GM23338 (cell line): ENCODE measurements around the gene PKP3. TPM values are rescaled to one million over a fixed set of nuclear protein-coding genes. Genes with fewer than 3 reads are reported as not detected.

Experiments
- ATAC-seq: fragments of 200-7000 bp; cut with Tn5 transposase; 3 replicates; pipeline ENCODE4 v1.9.1; 2020
- DNase-seq: peaks from one replicate; pipeline ENCODE4 v3.0.0-alpha.2; 2015; ENCODE audit warnings: low spot score
- H2AFZ ChIP-seq: fragments of 200-600 bp; sonication (generic); 2 replicates; pipeline ENCODE4 v1.8.0; 2016; ENCODE audit warnings: antibody characterized with exemption, mild to moderate bottlenecking, moderate library complexity
- H3F3A ChIP-seq: fragments of 200-600 bp; sonication (generic); replicated peaks from 2 replicates; pipeline ENCODE4 v1.8.0; 2017; ENCODE audit warnings: antibody characterized with exemption, mixed run types, low read depth
- H3K27ac ChIP-seq: fragments of 200-600 bp; sonication (generic); 2 replicates; pipeline ENCODE4 v1.6.1; 2016; ENCODE audit warnings: low read depth
- H3K27me3 ChIP-seq: fragments of 200-600 bp; sonication (generic); 2 replicates; pipeline ENCODE4 v1.8.0; 2016; ENCODE audit warnings: mild to moderate bottlenecking, mixed run types, moderate library complexity; ENCODE audit not compliant: insufficient read depth
- H3K36me3 ChIP-seq: fragments of 200-600 bp; sonication (generic); 2 replicates; pipeline ENCODE4 v1.8.0; 2016; ENCODE audit warnings: mild to moderate bottlenecking; ENCODE audit not compliant: insufficient read depth
- H3K4me1 ChIP-seq: fragments of 200-600 bp; sonication (generic); 2 replicates; pipeline ENCODE4 v1.8.0; 2016; ENCODE audit warnings: mild to moderate bottlenecking, moderate library complexity; ENCODE audit not compliant: insufficient read depth
- H3K4me2 ChIP-seq: fragments of 200-600 bp; sonication (generic); 2 replicates; pipeline ENCODE4 v1.7.1; 2017; ENCODE audit warnings: mixed run types
- H3K4me3 ChIP-seq: fragments of 200-600 bp; sonication (generic); 2 replicates; pipeline ENCODE4 v1.6.1; 2016; ENCODE audit warnings: mixed run types
- H3K79me2 ChIP-seq: fragments of 200-600 bp; sonication (generic); replicated peaks from 2 replicates; pipeline ENCODE4 v1.8.0; 2017; ENCODE audit warnings: mild to moderate bottlenecking; ENCODE audit not compliant: insufficient read depth
- H3K9me2 ChIP-seq: fragments of 200-600 bp; sonication (generic); 2 replicates; pipeline ENCODE4 v1.8.0; 2017; ENCODE audit not compliant: insufficient read depth
- H4K20me1 ChIP-seq: fragments of 200-600 bp; sonication (generic); replicated peaks from 2 replicates; pipeline ENCODE4 v1.8.0; 2017; ENCODE audit warnings: mild to moderate bottlenecking; ENCODE audit not compliant: insufficient read depth
- H3K27ac Mint-ChIP-seq: 2 replicates; pipeline ENCODE4 v1.8.0; 2020; ENCODE audit warnings: inconsistent platforms, mild to moderate bottlenecking, moderate library complexity, mixed read lengths
- H3K27me3 Mint-ChIP-seq: 3 replicates; pipeline ENCODE4 v1.8.0; 2022; ENCODE audit warnings: low read depth, mild to moderate bottlenecking, moderate library complexity, mixed read lengths, inconsistent platforms; ENCODE audit not compliant: insufficient read depth, poor library complexity
- H3K36me3 Mint-ChIP-seq: 3 replicates; pipeline ENCODE4 v1.8.0; 2021; ENCODE audit warnings: low read depth, mild to moderate bottlenecking, inconsistent platforms, moderate library complexity, mixed read lengths
- H3K4me1 Mint-ChIP-seq: 3 replicates; pipeline ENCODE4 v1.8.0; 2020; ENCODE audit warnings: mild to moderate bottlenecking, inconsistent platforms, mixed read lengths
- H3K4me3 Mint-ChIP-seq: 3 replicates; pipeline ENCODE4 v1.8.0; 2021; ENCODE audit warnings: moderate library complexity, mild to moderate bottlenecking, inconsistent platforms, mixed read lengths
- H3K9me3 Mint-ChIP-seq: 3 replicates; pipeline ENCODE4 v1.8.0; 2020; ENCODE audit warnings: moderate library complexity, mild to moderate bottlenecking, inconsistent platforms, mixed read lengths
- CREB1 ChIP-seq: fragments of 250-450 bp; sonication (Bioruptor Pico); IDR thresholded peaks from 2 replicates; pipeline ENCODE4 v1.5.0; 2020; ENCODE audit warnings: low read depth, mild to moderate bottlenecking, moderate library complexity
- CTCF ChIP-seq, 2 experiments: fragments of 200-600 bp in 1 of 2; sonication (generic) in 1 of 2; conservative IDR thresholded peaks; 2 replicates each; pipeline versions ENCODE4 v1.5.1 to v1.6.1; 2016 to 2017; ENCODE audit warnings: antibody characterized with exemption in 2 of 2, low read depth in 2 of 2, mild to moderate bottlenecking in 2 of 2, moderate library complexity in 1 of 2
- ETS1 ChIP-seq: IDR thresholded peaks from 2 replicates; pipeline ENCODE4 v1.6.1; 2016; ENCODE audit warnings: antibody characterized with exemption
- EZH2 ChIP-seq: fragments of 200-600 bp; sonication (generic); IDR thresholded peaks from one replicate; pipeline ENCODE4 v1.8.0; 2017; ENCODE audit warnings: antibody characterized with exemption, mild to moderate bottlenecking, low read depth; ENCODE audit not compliant: unreplicated experiment
- EZH2phosphoT487 ChIP-seq: fragments of 200-600 bp; sonication (generic); IDR thresholded peaks from one replicate; pipeline ENCODE4 v1.8.1; 2018; ENCODE audit warnings: antibody characterized with exemption; ENCODE audit not compliant: unreplicated experiment
- JUNB ChIP-seq: IDR thresholded peaks from one replicate; pipeline ENCODE4 v1.6.1; 2016; ENCODE audit warnings: antibody characterized with exemption; ENCODE audit not compliant: unreplicated experiment
- NANOG ChIP-seq: IDR thresholded peaks from 2 replicates; pipeline ENCODE4 v1.6.1; 2016; ENCODE audit warnings: antibody characterized with exemption, borderline replicate concordance
- POLR2AphosphoS5 ChIP-seq: IDR thresholded peaks from 2 replicates; pipeline ENCODE4 v1.6.1; 2016; ENCODE audit warnings: antibody characterized with exemption, low read depth
- REST ChIP-seq: IDR thresholded peaks from one replicate; pipeline ENCODE4 v1.6.1; 2018; ENCODE audit warnings: antibody characterized with exemption; ENCODE audit not compliant: unreplicated experiment
- STAT1 ChIP-seq: IDR thresholded peaks from one replicate; pipeline ENCODE4 v1.6.1; 2016; ENCODE audit warnings: antibody characterized with exemption; ENCODE audit not compliant: unreplicated experiment
- ZNF114 ChIP-seq: fragments of 250-450 bp; sonication (Bioruptor Pico); IDR thresholded peaks from 2 replicates; pipeline ENCODE4 v1.5.0; 2020; ENCODE audit warnings: mild to moderate bottlenecking, moderate library complexity
- ZNF331 ChIP-seq: fragments of 250-450 bp; sonication (Bioruptor Pico); IDR thresholded peaks from 2 replicates; pipeline ENCODE4 v1.5.0; 2020; ENCODE audit warnings: low read depth, mild to moderate bottlenecking, moderate library complexity
- ZNF462 ChIP-seq: fragments of 250-450 bp; sonication (Bioruptor Pico); IDR thresholded peaks from 2 replicates; pipeline ENCODE4 v1.5.0; 2020; ENCODE audit warnings: mild to moderate bottlenecking, moderate library complexity
- polyA plus RNA-seq: library from polyadenylated mRNA; unstranded; fragments of >200 nt; fragmentation: Nextera tagmentation; extraction: Ambion mirVana; gene quantifications from 2 replicates; pipeline ENCODE4 v1.2.1, GENCODE V29; 2016
- total RNA-seq: library from RNA; depleted of rRNA; stranded (reverse); fragments of >200 nt; shearing (Covaris generic); gene quantifications from 2 replicates; pipeline ENCODE4 v1.2.3, GENCODE V29; 2014

The PKP3 gene
- total and polyA plus RNA-seq, 2 experiments from 2014 or later = 7.2 to 23.0 TPM

GRCh38 chr11:365831-366230 lies 28.2 kb upstream of the PKP3 start:
- no peak for ATAC-seq

More at GRCh38 chr11:365831-366230, 28.2 kb upstream of the PKP3 start:
- no peak overlapping the region for H3K27ac Mint-ChIP-seq
- Histone ChIP-seq H3K36me3 (no peaks in the 10 kb centered on the region), H3K4me2 (no peak overlapping the region), H3K9me2 (no peaks in the 10 kb centered on the region), H3K27me3 (no peaks in the 10 kb centered on the region), H4K20me1 (no peaks in the 10 kb centered on the region; the same call in 1 of the 2 replicates), H3K4me3 (no peak overlapping the region), H3K4me1 (peaks cover 9% of the 10 kb centered on the region; the same call in 1 of the 2 replicates), H3F3A (peaks cover 22% of the 10 kb centered on the region; the same call in 1 of the 2 replicates), H2AFZ (no peak overlapping the region), H3K27ac (no peak overlapping the region), H3K79me2 (peaks cover 8% of the 10 kb centered on the region)
- peaks cover 5% of the 10 kb centered on the region; the same call in 2 of the 3 replicates for H3K36me3 Mint-ChIP-seq
- DNase-seq = no peak
- H3K27me3 Mint-ChIP-seq = peaks cover 21% of the 10 kb centered on the region
- H3K4me1 Mint-ChIP-seq = peaks cover 15% of the 10 kb centered on the region
- H3K9me3 Mint-ChIP-seq = peaks cover 41% of the 10 kb centered on the region
- H3K4me3 Mint-ChIP-seq = no peak overlapping the region
- TF ChIP-seq CTCF (conservative IDR thresholded peaks at IDR 0.05; ENCODE audit: low read depth in 2 of 2) = no peak
- no peak for TF ChIP-seq ZNF331
- no peak for TF ChIP-seq ETS1
- no peak for TF ChIP-seq ZNF462 (CRISPR knock-in tag)
- no peak for TF ChIP-seq ZNF114 (CRISPR knock-in tag)
- no peak for TF ChIP-seq JUNB
- TF ChIP-seq POLR2AphosphoS5 = no peak
- TF ChIP-seq REST = no peak
- TF ChIP-seq EZH2 = no peak
- TF ChIP-seq CREB1 (CRISPR knock-in tag) = no peak
- no peak for TF ChIP-seq EZH2phosphoT487
- TF ChIP-seq NANOG = no peak
- TF ChIP-seq STAT1 = no peak
